Activated naive CD4-positive, alpha-beta T cell treated with anti-CD3 and anti-CD28 coated beads, Interleukin-2, amount 50 U/mL, for 24 hours (primary cell): ENCODE results near the gene BCAR3.
"Not testable (repeated sequence)": the region's sequence is repeated elsewhere in the genome, so short reads cannot be mapped to it uniquely, and the experiment has no call there.

Source experiments
- H3K27ac Mint-ChIP-seq: one replicate; pipeline ENCODE4 v1.8.0; 2021; ENCODE audit warnings: mild to moderate bottlenecking, mixed read lengths
- H3K27me3 Mint-ChIP-seq: one replicate; pipeline ENCODE4 v1.8.0; 2021; ENCODE audit warnings: mixed read lengths
- H3K36me3 Mint-ChIP-seq: one replicate; pipeline ENCODE4 v1.8.0; 2021; ENCODE audit warnings: mixed read lengths
- H3K4me1 Mint-ChIP-seq: one replicate; pipeline ENCODE4 v1.8.0; 2021; ENCODE audit warnings: mixed read lengths
- H3K4me3 Mint-ChIP-seq: one replicate; pipeline ENCODE4 v1.8.0; 2021; ENCODE audit warnings: mild to moderate bottlenecking, mixed read lengths
- H3K9me3 Mint-ChIP-seq: one replicate; pipeline ENCODE4 v1.8.0; 2021; ENCODE audit warnings: mixed read lengths

BCAR3 gene

DNA sequence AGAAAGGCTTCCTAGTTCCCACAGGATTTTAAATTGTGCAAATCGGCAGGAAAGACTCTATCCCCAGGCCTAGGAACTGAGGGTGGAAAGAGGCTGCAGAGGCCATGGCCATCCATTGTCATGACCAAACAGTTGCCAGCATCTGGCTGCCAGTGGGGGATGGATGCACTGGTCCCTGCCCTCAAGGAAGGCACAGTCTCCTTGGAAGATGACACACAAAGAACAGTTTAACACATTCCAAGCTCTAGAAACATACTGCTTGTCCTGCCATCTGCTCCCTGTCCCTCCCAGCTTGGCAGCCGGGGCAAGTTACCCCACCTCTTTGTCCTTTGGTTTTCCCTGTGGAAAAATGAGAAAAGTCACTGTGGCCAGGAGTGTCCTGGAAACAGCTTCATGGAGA, 83.2 kb downstream of the BCAR3 start:
- Mint-ChIP-seq H3K27ac (no peak overlapping the region), H3K27me3 (peaks cover 1% of the 10 kb centered on the region), H3K4me3 (no peak overlapping the region), H3K36me3 (no peaks in the 10 kb centered on the region), H3K9me3 (no peaks in the 10 kb centered on the region), H3K4me1 (no peaks in the 10 kb centered on the region)

DNA sequence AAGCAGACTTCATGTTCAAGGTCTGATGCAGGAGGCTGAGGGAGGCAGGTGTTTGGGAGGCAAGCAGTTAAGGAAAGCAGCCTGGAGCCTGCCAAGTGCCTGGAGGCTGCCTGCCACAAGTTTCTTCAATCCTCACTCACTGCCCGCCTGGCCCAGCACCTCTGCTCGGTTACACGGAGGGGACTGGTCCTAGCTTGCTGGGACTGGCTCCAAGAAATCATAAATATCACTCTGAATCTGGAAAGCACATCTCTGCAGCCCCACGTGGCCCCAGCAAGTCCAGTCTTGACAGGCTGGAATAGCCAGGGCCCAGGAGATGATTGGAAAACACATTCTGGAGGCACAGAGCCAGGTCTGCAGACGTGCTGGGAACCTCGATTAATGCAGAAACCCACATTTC, 83.9 kb downstream of the BCAR3 start:
- Mint-ChIP-seq H3K27ac (no peak overlapping the region), H3K4me3 (no peak overlapping the region), H3K27me3 (peaks cover 1% of the 10 kb centered on the region), H3K4me1 (no peaks in the 10 kb centered on the region), H3K9me3 (no peaks in the 10 kb centered on the region), H3K36me3 (no peaks in the 10 kb centered on the region)

DNA sequence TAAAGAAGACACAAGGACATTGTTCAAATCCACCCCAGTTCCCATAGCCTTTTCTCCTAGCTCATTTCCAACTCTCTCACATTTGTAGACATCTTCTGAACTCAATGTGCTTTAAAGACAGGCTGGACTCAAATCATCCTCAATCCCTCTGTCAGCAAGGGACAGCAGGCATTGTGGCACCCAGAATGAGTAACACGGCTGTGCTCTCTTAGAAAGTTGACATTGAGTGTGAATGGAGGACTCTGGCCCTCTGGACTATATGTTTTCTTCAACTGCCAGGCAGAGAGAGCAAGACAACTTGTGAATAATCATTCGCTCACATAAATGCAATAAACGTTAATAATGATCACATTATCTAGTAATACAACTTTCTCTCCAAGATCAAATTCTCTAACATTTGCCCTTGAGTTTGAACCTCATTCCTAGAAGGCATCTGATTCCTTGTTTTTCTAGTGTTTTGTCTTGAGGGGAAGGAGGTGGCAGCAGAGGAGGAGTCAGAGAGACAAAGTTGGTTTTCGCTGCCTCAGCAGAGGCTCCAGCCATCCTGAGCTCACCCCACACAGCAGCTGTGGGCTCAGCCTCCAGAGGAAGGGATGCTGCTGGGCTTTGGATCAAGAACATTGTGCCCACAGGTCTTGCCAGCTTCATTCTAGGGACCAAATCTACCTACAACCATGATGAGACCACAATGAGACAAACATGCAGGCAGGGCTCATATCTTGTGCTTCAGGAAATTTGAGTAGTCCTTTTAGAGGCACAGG, 85.1 kb downstream of the BCAR3 start:
- Mint-ChIP-seq H3K4me1 (peaks cover 5% of the 10 kb centered on the region), H3K9me3 (no peaks in the 10 kb centered on the region), H3K27ac (no peak overlapping the region), H3K36me3 (no peaks in the 10 kb centered on the region), H3K27me3 (peaks cover under 1% of the 10 kb centered on the region), H3K4me3 (no peak overlapping the region)

DNA sequence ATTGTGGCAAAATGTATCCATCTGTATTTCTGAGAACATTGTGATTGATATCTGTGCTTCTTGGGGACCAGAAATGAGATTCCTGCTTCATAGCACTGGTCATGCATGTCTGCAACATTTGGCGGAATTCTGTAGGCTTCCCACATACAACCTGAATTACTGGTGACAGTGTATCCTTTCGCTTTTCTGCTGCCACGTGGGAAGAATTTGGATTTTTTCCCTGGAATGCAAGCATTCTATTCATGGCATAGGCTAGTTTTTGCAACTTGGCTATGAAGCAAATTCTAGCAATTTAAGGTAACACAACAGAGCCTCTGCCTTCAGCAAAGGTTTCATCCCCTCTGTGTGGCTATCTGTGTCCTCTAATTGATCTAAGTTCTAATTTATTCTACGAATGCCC, 85.9 kb downstream of the BCAR3 start:
- no peak overlapping the region for H3K27ac Mint-ChIP-seq

DNA sequence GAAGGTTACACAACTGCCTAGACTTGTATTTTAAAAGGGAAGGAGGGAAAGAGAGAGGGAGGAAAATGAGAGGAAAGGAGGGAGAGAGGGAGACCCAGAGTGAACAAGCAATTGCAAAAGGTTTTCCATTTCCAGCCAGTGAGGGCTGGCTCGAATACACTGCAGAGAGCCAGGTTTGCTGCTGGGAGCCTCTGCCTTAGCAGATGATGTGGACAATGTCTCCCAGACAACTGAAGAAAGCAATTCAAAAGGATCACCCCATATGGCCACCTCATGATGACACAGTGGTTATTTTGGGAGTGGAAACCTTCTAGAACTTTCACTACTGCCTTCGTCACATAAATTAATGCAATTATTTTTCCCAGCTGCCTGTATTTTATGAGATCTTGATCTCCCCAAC, 86.4 kb downstream of the BCAR3 start:
- Mint-ChIP-seq H3K36me3 (no peaks in the 10 kb centered on the region), H3K9me3 (no peaks in the 10 kb centered on the region), H3K4me3 (no peak overlapping the region), H3K27ac (no peak overlapping the region), H3K27me3 (no peaks in the 10 kb centered on the region), H3K4me1 (peaks cover 8% of the 10 kb centered on the region)

More for the DNA sequence above, 85.9 kb downstream of the BCAR3 start:
- Mint-ChIP-seq H3K4me3 (no peak overlapping the region), H3K9me3 (no peaks in the 10 kb centered on the region), H3K4me1 (peaks cover 8% of the 10 kb centered on the region), H3K27me3 (no peaks in the 10 kb centered on the region), H3K36me3 (no peaks in the 10 kb centered on the region)

DNA sequence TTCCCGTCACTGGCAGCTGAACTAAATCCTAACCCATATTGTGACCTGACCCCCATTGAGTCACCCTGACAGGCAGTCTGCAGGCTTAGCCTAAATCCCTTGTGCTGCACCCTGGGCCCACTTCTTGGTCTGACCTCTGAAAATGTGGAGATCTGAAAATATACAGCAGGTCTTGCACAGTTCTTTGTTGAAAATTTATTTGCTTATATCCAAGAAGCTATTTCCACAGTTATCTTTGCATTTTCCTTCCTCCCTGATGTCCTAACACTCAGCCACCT, 87.1 kb downstream of the BCAR3 start:
- Mint-ChIP-seq H3K36me3 (no peaks in the 10 kb centered on the region), H3K4me1 (peaks cover 8% of the 10 kb centered on the region), H3K9me3 (no peaks in the 10 kb centered on the region), H3K27me3 (no peaks in the 10 kb centered on the region), H3K27ac (no peak overlapping the region), H3K4me3 (no peak overlapping the region)

DNA sequence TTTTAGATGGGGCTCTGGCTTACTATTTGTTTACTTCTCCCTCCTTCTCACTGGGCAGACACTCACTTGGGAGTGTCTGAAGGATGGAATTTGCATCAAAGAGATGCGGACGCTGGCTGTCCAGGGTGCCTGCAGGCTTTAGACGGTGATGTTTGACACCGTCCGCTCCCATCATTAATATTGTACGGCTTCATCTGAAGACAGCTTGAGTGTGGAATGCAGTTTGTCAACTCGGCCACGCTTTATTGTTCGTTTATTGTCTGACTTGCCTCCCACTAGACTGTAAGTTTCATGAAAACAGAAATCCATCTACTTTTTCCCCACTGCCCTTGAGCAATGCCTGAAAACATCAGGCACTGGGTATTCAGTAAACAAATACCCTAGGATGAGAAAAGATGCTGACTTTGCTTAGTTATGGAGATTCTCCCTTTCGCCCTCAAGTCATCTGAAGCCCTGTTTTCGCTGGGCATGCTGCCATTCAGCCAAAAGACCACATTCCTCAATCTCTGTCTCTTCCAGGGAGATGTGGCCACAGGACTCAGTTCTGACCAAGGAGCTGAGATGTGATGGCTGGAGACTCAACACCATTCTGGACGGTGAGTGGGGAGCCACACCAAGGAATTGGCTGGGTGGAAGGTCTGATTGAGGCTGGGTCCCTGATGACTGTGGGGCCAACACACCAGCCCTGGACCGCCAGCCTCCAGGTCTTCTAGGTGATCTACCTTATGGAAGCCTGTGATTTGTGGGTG, 87.6 kb downstream of the BCAR3 start:
- H3K4me1 Mint-ChIP-seq, result peaks cover 8% of the 10 kb centered on the region
- no peak overlapping the region for H3K27ac Mint-ChIP-seq
- H3K9me3 Mint-ChIP-seq, result no peaks in the 10 kb centered on the region
- H3K27me3 Mint-ChIP-seq, result no peaks in the 10 kb centered on the region
- H3K4me3 Mint-ChIP-seq, result no peak overlapping the region
- H3K36me3 Mint-ChIP-seq, result no peaks in the 10 kb centered on the region

DNA sequence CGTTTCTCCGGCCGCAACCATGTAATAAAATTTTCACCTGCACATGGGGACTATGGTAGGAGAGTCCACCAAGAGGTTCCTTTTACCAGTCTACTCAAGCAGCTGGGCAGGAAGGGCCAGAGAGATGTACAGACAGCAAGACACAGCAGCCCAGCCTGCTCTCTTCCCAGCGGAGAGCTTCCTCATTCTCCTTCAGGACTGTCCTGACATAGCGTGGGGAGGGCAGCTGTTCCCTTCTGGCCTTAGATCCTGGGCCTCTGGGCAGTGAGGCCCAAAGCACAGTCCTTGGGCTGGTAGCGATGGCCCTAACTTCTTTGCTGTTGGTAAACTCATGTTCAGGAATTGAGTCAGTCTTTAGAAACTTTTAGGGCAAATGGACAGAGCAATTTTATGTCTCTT, 89.1 kb downstream of the BCAR3 start:
- Mint-ChIP-seq H3K4me3 (no peak overlapping the region), H3K4me1 (peaks cover 8% of the 10 kb centered on the region), H3K27me3 (no peaks in the 10 kb centered on the region), H3K36me3 (no peaks in the 10 kb centered on the region), H3K27ac (no peak overlapping the region), H3K9me3 (no peaks in the 10 kb centered on the region)

DNA sequence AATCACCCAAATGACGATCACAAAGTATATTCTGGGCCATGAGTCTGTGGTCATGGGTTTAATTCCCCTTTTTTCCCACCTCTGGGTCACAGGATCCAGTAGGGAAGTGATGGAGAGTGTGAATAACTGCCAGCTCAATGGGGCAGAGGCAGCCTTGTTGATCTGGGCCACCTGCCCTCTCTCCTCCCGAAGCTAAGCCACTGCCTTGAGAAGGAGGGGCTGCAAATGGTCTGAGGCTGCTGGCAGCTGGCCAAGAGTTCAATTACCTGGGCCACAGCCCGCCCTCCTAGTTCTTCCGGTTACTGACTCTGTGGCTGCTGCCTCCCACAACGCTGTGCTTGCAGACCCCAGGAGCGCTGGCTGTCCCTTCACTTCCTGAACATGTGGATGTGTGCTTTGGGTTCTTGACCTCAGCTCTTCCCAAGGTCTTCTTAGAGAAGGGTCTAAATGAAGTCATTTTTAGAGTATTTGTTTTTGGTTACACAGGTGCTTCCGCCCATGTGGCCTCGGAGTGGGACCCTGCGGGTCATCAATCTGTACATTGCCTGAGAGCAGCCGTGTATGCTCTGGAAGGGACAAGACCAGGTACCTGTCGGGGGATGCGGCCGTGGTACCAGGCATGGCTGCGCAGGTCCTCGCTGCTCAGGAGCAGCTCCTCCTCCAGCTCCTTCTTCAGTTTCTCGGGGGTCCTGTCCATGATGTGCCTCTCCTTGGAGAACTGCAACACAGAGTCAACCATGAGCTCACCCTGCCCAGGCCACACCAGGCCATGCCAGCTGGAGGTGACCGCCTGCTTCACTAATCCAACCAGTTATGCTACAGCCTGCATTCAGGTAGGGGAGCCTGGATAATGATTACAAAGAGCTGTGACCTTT, 89.7 kb downstream of the BCAR3 start:
- Mint-ChIP-seq H3K27ac (no peak overlapping the region), H3K27me3 (no peaks in the 10 kb centered on the region), H3K4me3 (no peak overlapping the region), H3K9me3 (no peaks in the 10 kb centered on the region), H3K36me3 (no peaks in the 10 kb centered on the region), H3K4me1 (peaks cover 8% of the 10 kb centered on the region)

DNA sequence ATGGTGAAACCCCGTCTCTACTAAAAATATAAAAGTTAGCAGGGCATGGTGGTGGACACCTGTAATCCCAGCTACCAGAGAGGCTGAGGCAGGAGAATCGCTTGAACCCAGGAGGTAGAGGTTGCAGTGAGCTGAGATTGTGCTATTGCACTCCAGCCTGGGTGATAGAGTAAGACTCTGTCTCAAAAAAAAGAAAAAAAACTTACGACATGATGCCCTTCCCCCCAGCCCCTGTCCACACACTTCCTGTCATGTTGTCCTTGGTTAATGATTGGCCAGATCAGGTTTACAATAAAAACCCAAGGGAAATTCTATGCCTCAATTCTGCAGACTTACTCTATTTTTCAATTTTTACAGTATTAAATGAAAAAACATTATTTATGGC, 90.4 kb downstream of the BCAR3 start:
- not testable (repeated sequence) for H3K9me3 Mint-ChIP-seq, H3K27ac Mint-ChIP-seq, H3K36me3 Mint-ChIP-seq, H3K4me1 Mint-ChIP-seq, H3K27me3 Mint-ChIP-seq, H3K4me3 Mint-ChIP-seq

DNA sequence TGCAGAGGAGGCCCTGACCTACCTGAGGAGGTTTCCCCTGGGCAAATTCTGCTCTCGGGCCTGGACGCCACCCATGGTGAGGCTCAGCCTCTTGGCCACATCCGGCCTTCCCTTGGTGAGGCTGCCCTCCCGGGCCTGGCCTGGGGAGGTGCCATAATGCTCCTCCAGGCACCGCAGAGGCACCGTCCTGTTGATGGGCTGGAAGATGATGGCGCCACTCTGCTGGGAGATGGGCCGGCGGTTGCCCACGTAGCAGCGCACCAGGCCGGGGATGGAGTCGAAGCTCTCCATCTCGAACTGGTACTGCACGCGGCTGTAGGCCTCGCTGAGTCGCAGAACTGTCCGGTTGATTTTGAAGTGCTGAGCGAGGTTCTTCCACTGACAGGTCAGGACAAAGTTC, 92.7 kb downstream of the BCAR3 start:
- H3K27me3 Mint-ChIP-seq, result no peaks in the 10 kb centered on the region
- H3K36me3 Mint-ChIP-seq, result no peaks in the 10 kb centered on the region
- H3K27ac Mint-ChIP-seq, result no peak overlapping the region
- H3K4me3 Mint-ChIP-seq, result no peak overlapping the region
- H3K4me1 Mint-ChIP-seq, result peaks cover 8% of the 10 kb centered on the region
- no peaks in the 10 kb centered on the region for H3K9me3 Mint-ChIP-seq

DNA sequence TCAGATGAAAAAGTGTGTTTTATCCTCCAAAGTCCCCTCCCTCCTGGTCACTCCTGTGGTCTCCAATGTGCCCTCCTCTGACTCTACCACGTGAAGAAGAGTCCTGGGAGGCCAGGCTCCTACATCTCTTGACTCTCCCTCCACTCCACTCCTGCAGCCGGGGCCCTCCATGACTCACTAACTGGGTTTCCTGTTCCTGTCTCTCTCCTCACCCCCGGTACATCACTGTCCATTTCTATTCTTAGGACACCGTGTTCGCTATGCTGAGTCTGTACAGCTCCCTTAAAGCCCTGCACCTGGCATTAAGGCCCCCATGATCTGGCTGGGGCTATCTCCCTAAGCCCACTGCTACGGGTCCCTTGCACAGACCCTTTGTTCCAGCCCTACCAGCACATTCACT, 93.4 kb downstream of the BCAR3 start:
- Mint-ChIP-seq H3K4me1 (peaks cover 8% of the 10 kb centered on the region), H3K9me3 (no peaks in the 10 kb centered on the region), H3K4me3 (no peak overlapping the region), H3K27ac (no peak overlapping the region), H3K27me3 (no peaks in the 10 kb centered on the region), H3K36me3 (no peaks in the 10 kb centered on the region)

DNA sequence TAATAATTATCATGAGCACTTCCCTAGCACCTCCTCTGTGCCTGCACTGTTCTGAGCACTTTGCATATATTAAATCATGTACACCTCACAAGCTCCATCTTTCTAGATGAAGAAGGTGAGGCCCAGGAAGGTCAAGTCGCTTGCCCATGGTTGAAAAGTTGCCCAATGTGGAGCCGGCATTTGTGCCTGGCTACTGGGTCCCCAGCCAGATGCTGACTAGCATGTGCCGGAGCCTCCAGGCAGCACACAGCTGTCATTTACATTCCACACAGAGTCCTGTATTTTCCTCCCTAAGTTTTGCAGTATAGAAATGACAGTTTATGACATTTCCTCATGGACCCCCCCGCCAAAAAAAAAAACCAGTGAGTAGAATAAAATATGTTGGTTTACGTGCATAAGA, 94.3 kb downstream of the BCAR3 start:
- Mint-ChIP-seq H3K27ac (no peak overlapping the region), H3K36me3 (no peaks in the 10 kb centered on the region), H3K4me3 (no peak overlapping the region), H3K27me3 (no peaks in the 10 kb centered on the region), H3K9me3 (no peaks in the 10 kb centered on the region), H3K4me1 (peaks cover 8% of the 10 kb centered on the region)

DNA sequence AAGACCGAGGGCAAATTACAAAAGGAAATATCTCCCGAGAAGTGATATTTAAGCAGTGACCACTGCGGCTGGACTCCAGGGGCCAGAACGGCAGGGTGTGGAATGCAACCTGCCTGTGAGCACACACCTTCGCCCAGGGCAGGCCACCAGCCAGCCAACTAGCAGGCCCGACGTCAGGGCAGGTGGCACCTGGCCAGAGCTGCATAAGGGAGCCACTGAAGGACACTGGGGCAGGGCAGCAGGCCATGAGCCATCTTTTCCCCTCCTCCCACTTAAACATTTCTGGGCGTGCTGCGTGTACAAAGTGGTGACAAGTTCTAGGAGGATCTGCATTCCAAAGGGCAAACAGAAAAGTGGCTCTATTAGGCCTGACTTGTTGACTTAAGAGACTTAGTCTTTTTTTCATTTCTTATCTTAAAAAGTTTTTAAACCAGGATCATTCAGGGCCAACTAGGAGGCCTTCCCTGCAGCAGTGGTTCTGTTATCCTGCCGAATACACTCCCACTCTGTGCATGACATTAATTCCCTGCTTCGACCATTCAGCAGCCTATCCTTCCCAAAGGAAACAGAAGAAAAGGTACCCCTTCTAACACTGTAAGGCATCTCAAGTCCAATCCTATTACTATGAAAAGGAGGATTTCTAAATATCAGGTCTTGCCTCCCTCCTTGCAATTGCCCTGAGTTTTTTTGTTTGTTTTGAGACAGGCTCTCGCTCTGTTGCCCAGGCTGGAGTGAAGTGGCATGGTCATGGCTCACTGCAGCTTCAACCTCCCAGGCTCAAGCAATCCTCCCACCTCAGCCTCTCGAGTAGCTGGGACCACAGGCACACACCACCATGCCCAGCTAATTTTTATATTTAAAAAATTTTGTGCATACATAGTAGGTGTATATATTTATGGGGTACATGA, 96.3 kb downstream of the BCAR3 start:
- Mint-ChIP-seq H3K27ac (no peak overlapping the region), H3K9me3 (no peaks in the 10 kb centered on the region), H3K4me1 (no peaks in the 10 kb centered on the region), H3K36me3 (no peaks in the 10 kb centered on the region), H3K4me3 (no peak overlapping the region), H3K27me3 (no peaks in the 10 kb centered on the region)

DNA sequence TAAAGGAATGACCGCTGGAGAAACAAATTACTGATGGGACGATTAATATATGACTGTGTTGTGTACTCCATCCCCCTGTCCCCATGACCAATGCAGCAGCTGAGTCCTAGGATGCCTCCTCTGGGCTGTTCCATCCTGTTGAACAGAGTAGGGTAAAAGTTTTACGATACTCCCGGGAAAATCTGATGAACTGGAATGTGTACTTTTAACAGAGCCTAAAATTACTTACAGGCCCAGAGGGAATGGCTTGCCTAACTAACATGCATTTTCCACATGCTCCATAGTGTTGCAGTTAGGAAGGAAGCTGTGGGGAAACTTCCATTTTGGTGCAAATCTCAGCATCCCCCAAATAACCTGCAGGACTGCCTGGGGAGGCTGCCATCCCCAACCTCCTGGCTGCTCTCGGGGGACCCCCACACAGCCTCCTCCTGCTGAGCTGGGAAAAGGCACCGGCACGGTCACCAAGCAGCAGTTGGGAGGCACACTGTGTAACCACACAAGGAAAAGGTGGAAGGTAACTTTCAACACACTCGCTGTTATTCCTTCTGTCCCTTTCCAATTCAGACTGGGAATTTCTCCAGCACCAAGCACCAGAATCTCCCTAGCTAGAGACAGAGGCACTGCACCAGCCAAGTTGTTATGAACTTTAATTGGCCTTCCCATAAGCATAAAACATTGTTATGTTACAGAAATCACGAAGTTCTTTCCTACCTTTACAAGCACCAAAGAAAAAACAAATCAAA, 97.2 kb downstream of the BCAR3 start:
- Mint-ChIP-seq H3K27me3 (no peaks in the 10 kb centered on the region), H3K9me3 (no peaks in the 10 kb centered on the region), H3K27ac (no peak overlapping the region), H3K4me3 (no peak overlapping the region), H3K4me1 (no peaks in the 10 kb centered on the region), H3K36me3 (no peaks in the 10 kb centered on the region)
